GM06990 (cell line): ENCODE results near the gene LRRC14B.

Source experiments
- DNase-seq: peaks from one replicate; pipeline ENCODE4 v3.0.0-alpha.2; 2011; ENCODE audit not compliant: insufficient read length; ENCODE audit errors: extremely low read depth
- H3K27me3 ChIP-seq: replicated peaks from 2 replicates; pipeline ENCODE4 v1.6.0; 2011; ENCODE audit warnings: low read length; ENCODE audit not compliant: control insufficient read depth, insufficient read depth
- H3K36me3 ChIP-seq: 2 replicates; pipeline ENCODE4 v1.5.1; 2011; ENCODE audit warnings: low read length; ENCODE audit not compliant: control insufficient read depth, insufficient read depth
- H3K4me3 ChIP-seq: replicated peaks from 2 replicates; pipeline ENCODE4 v1.5.1; 2011; ENCODE audit warnings: low read depth, mild to moderate bottlenecking, control low read depth, low read length
- CTCF ChIP-seq: IDR thresholded peaks from 2 replicates; pipeline ENCODE4 v1.5.1; 2011; ENCODE audit warnings: low read length, control low read depth, mild to moderate bottlenecking, inconsistent platforms; ENCODE audit not compliant: insufficient read depth, poor library complexity, severe bottlenecking

Gene LRRC14B

GRCh38 chr5:145585-146323 lies 45.5 kb upstream of the LRRC14B start:
- Histone ChIP-seq H3K4me3 (no peak overlapping the region), H3K36me3 (no peaks in the 10 kb centered on the region), H3K27me3 (no peaks in the 10 kb centered on the region)
- DNase-seq = no peak
- TF ChIP-seq CTCF = no peak

- H3K27me3 ChIP-seq = no peaks in the 10 kb centered on the region
- H3K36me3 ChIP-seq = no peaks in the 10 kb centered on the region
- H3K4me3 ChIP-seq = no peak overlapping the region
- DNase-seq = no peak
- no peak for TF ChIP-seq CTCF
Measured at GRCh38 chr5:147751-148150, 43.5 kb upstream of the LRRC14B start.

- Histone ChIP-seq H3K27me3 (no peaks in the 10 kb centered on the region), H3K4me3 (no peak overlapping the region), H3K36me3 (no peaks in the 10 kb centered on the region)
- TF ChIP-seq CTCF = no peak
- DNase-seq = no peak
Measured at GRCh38 chr5:149745-150485, 41.4 kb upstream of the LRRC14B start.

GRCh38 chr5:150746-151145 lies 40.5 kb upstream of the LRRC14B start:
- H3K36me3 ChIP-seq = no peaks in the 10 kb centered on the region

GRCh38 chr5:152077-152476 lies 39.2 kb upstream of the LRRC14B start:
- no peak for DNase-seq
- no peak for TF ChIP-seq CTCF
- H3K4me3 ChIP-seq = no peak overlapping the region
- H3K36me3 ChIP-seq = no peaks in the 10 kb centered on the region
- H3K27me3 ChIP-seq = no peaks in the 10 kb centered on the region

More at GRCh38 chr5:150746-151145, 40.5 kb upstream of the LRRC14B start:
- no peak for TF ChIP-seq CTCF
- no peak for DNase-seq
- Histone ChIP-seq H3K4me3 (no peak overlapping the region), H3K27me3 (no peaks in the 10 kb centered on the region)
